GM21526 (cell line): Measurements from ENCODE around the gene USP8.
"Not testable (repeated sequence)": the region's sequence is repeated elsewhere in the genome, so short reads cannot be mapped to it uniquely, and the experiment has no call there.

Experiments used
- ATAC-seq: cut with Tn5 transposase; IDR thresholded peaks from one replicate; pipeline ENCODE4 v1.9.1; 2021; ENCODE audit warnings: moderate library complexity; ENCODE audit not compliant: unreplicated experiment, low FRiP score

Gene USP8

GRCh38 chr15:50424066-50424890, at the start of gene USP8:
TSS of gene USP8 (plus strand) at chr15:50424405. CDS start at chr15:50439074, 14,669 bp downstream.
- peak; percentile 93 for ATAC-seq

- peak; percentile 97 for ATAC-seq
Observed at GRCh38 chr15:50377867-50378751, 46.1 kb upstream of the USP8 start.

GRCh38 chr15:50378776-50379175, 45.4 kb upstream of the USP8 start:
- no peak for ATAC-seq

GRCh38 chr15:50379413-50379812, 44.8 kb upstream of the USP8 start:
- not testable (repeated sequence) for ATAC-seq

GRCh38 chr15:50380089-50380488, 44.1 kb upstream of the USP8 start:
- no peak for ATAC-seq

GRCh38 chr15:50381438-50381837, 42.8 kb upstream of the USP8 start:
- no peak for ATAC-seq

GRCh38 chr15:50382408-50382807, 41.8 kb upstream of the USP8 start:
- not testable (repeated sequence) for ATAC-seq

GRCh38 chr15:50390554-50391264, 33.5 kb upstream of the USP8 start:
- ATAC-seq: no peak

- not testable (repeated sequence) for ATAC-seq
Observed at GRCh38 chr15:50391561-50391960, 32.6 kb upstream of the USP8 start.

- no peak for ATAC-seq
Observed at GRCh38 chr15:50411870-50412269, 12.3 kb upstream of the USP8 start.

GRCh38 chr15:50414624-50415023, 9.6 kb upstream of the USP8 start:
- no peak for ATAC-seq

GRCh38 chr15:50415752-50416404, 8.3 kb upstream of the USP8 start:
- no peak for ATAC-seq

- ATAC-seq: no peak
Observed at GRCh38 chr15:50416890-50417289, 7.3 kb upstream of the USP8 start.

- ATAC-seq: no peak
Observed at GRCh38 chr15:50418041-50418583, 6.1 kb upstream of the USP8 start.

- no peak for ATAC-seq
Observed at GRCh38 chr15:50425219-50425618, 1.0 kb downstream of the USP8 start.

- ATAC-seq: not testable (repeated sequence)
Observed at GRCh38 chr15:50425678-50426246, 1.6 kb downstream of the USP8 start.

GRCh38 chr15:50426428-50426827, 2.2 kb downstream of the USP8 start:
- no peak for ATAC-seq

- ATAC-seq: no peak
Observed at GRCh38 chr15:50431204-50431603, 7.0 kb downstream of the USP8 start.

GRCh38 chr15:50432230-50432629, 8.0 kb downstream of the USP8 start:
- no peak for ATAC-seq

GRCh38 chr15:50435772-50436171, 11.6 kb downstream of the USP8 start:
- no peak for ATAC-seq
